GM12878 (cell line): ENCODE data around the gene ZFPM1. TPM values are rescaled to one million over a fixed set of nuclear protein-coding genes. Genes with fewer than 3 reads are reported as not detected.

Experiments used
- ATAC-seq: fragments of 200-7000 bp; cut with Tn5 transposase; 3 replicates; pipeline ENCODE4 v1.9.1; 2020; ENCODE audit warnings: mild to moderate bottlenecking, moderate library complexity
- BruUV-seq: library from RNA; stranded (reverse); fragments of 400-500 nt; replicated peaks from 2 replicates; lab custom pipeline; 2021; lab: Mats Ljungman, UMichigan
- CTCF ChIA-PET: fragments of 300-600 bp; sonication (Branson Sonifier 250); formaldehyde crosslinking; extraction: SDS; loops from one replicate; lab custom pipeline; 2021; ENCODE audit warnings: inconsistent platforms; lab: Yijun Ruan, JAX
- POLR2A ChIA-PET: fragments of 350-600 bp; formaldehyde crosslinking; extraction: SDS; loops from one replicate; lab custom pipeline; 2021; ENCODE audit warnings: inconsistent platforms; lab: Charles Lee
- RAD21 ChIA-PET: fragments of 300-600 bp; sonication (Branson Sonifier 250); formaldehyde crosslinking; loops from one replicate; lab custom pipeline; 2023; ENCODE audit warnings: antibody characterized with exemption; ENCODE audit not compliant: unreplicated experiment; lab: Charles Lee
- SMC1A ChIA-PET: fragments of 300-600 bp; sonication (Branson Sonifier 250); formaldehyde crosslinking; loops from one replicate; lab custom pipeline; 2023; ENCODE audit not compliant: unreplicated experiment, uncharacterized antibody; lab: Charles Lee
- DNase-seq: peaks from one replicate; pipeline ENCODE4 v3.0.0-alpha.2; 2011; ENCODE audit warnings: low read depth, low spot score
- FAIRE-seq: peaks from 3 replicates; lab custom pipeline; 2011; peaks lifted over from hg19 to GRCh38; lab: Jason Lieb, UNC
- H2AFZ ChIP-seq: 2 replicates; pipeline ENCODE4 v1.6.0; 2011; ENCODE audit warnings: low read depth, low read length, control low read depth; ENCODE audit not compliant: control insufficient read depth
- H3K27ac ChIP-seq: 2 replicates; pipeline ENCODE4 v1.5.1; 2011; ENCODE audit warnings: control low read depth; ENCODE audit not compliant: control insufficient read depth, insufficient read depth
- H3K27me3 ChIP-seq, 2 experiments: replicated peaks in 1 of 2; 2 replicates each; pipeline versions ENCODE4 v1.6.0 to v1.6.1; 2011; ENCODE audit warnings: low read length in 1 of 2; ENCODE audit not compliant: control insufficient read depth in 2 of 2, insufficient read depth in 2 of 2
- H3K36me3 ChIP-seq, 2 experiments: 2 replicates each; pipeline ENCODE4 v1.5.1; 2011; ENCODE audit warnings: low read length in 1 of 2; ENCODE audit not compliant: control insufficient read depth in 2 of 2, insufficient read depth in 2 of 2
- H3K4me1 ChIP-seq: 2 replicates; pipeline ENCODE4 v1.6.1; 2011; ENCODE audit warnings: mild to moderate bottlenecking, low read length, moderate library complexity, mixed read lengths; ENCODE audit not compliant: control insufficient read depth, insufficient read depth
- H3K4me2 ChIP-seq: 2 replicates; pipeline ENCODE4 v1.6.0; 2011; ENCODE audit warnings: control low read depth; ENCODE audit not compliant: control insufficient read depth, insufficient read depth
- H3K4me3 ChIP-seq: fragments of 200-600 bp; sonication (generic); 2 replicates; pipeline ENCODE4 v1.5.1; 2016
- H3K79me2 ChIP-seq: 2 replicates; pipeline ENCODE4 v1.6.0; 2011; ENCODE audit warnings: low read length; ENCODE audit not compliant: control insufficient read depth, insufficient read depth
- H3K9ac ChIP-seq: 2 replicates; pipeline ENCODE4 v1.8.0; 2011; ENCODE audit warnings: low read length, control low read depth, mixed read lengths; ENCODE audit not compliant: control insufficient read depth, insufficient read depth
- H3K9me3 ChIP-seq: replicated peaks from 3 replicates; pipeline ENCODE4 v1.5.1; 2011; ENCODE audit warnings: mild to moderate bottlenecking, low read length; ENCODE audit not compliant: control insufficient read depth, insufficient read depth
- H4K20me1 ChIP-seq: 2 replicates; pipeline ENCODE4 v1.6.0; 2011; ENCODE audit not compliant: control insufficient read depth, insufficient read depth
- CHD2 ChIP-seq: IDR thresholded peaks from 2 replicates; pipeline ENCODE4 v1.6.1; 2011; ENCODE audit warnings: low read depth, low read length, improper control_type of control experiment, borderline replicate concordance
- EGR1 ChIP-seq, 2 experiments: IDR thresholded peaks; 1 replicate in 1 of 2; 2 replicates in 1 of 2; pipeline ENCODE4 v1.6.1; 2011 to 2012; ENCODE audit warnings: low read depth in 2 of 2, low read length in 2 of 2, borderline replicate concordance in 1 of 2, mild to moderate bottlenecking in 1 of 2, moderate library complexity in 1 of 2
- FOXM1 ChIP-seq: IDR thresholded peaks from 2 replicates; pipeline ENCODE4 v1.6.1; 2012; ENCODE audit warnings: low read depth, mild to moderate bottlenecking, inconsistent platforms, low read length, moderate library complexity
- HSF1 ChIP-seq: fragments of 150-350 bp; IDR thresholded peaks from 2 replicates; pipeline ENCODE4 v1.6.1; 2014; ENCODE audit warnings: mild to moderate bottlenecking, low read depth, low read length
- NKRF ChIP-seq: fragments of 450-650 bp; conservative IDR thresholded peaks from 2 replicates; pipeline ENCODE4 v1.6.1; 2017; ENCODE audit warnings: mild to moderate bottlenecking, moderate library complexity
- POLR2AphosphoS2 ChIP-seq: IDR thresholded peaks from 2 replicates; pipeline ENCODE4 v1.6.1; 2011; ENCODE audit warnings: low read depth, mild to moderate bottlenecking, low read length, improper control_type of control experiment, moderate library complexity
- USF2 ChIP-seq: IDR thresholded peaks from 2 replicates; pipeline ENCODE4 v1.6.1; 2011; ENCODE audit warnings: low read depth, low read length, improper control_type of control experiment, borderline replicate concordance
- WGBS: methylation state at CpG from one replicate; pipeline ENCODE4 v1.1.6; 2016; ENCODE audit warnings: low lambda C conversion rate; ENCODE audit not compliant: insufficient replicate concordance, insufficient coverage; ENCODE audit errors: missing lambda C conversion rate; 5-methylcytosine and 5-hydroxymethylcytosine counted together
- in situ Hi-C: fragments of 300-500 bp; cut with MboI; formaldehyde crosslinking; loops from 9 replicates; pipeline ENCODE4 v1.14.3; 2018; ENCODE audit warnings: mixed read lengths
- intact Hi-C: fragments of 100-400 bp; cut with micrococcal nuclease; formaldehyde crosslinking; loops from one replicate; pipeline ENCODE4 v1.14.2; 2022; ENCODE audit not compliant: unreplicated experiment
- polyA plus RNA-seq, 11 experiments: library from polyadenylated mRNA; depleted of rRNA in 4 of 11; unstranded in 6 of 11; stranded (reverse) in 5 of 11; fragments of >200 nt; fragmentation: Nextera tagmentation in 4 of 11; fragmentation: Illumina TruSeq in 1 of 11; extraction: Ambion mirVana in 4 of 11; extraction: Trizol in 1 of 11; gene quantifications; 1 replicate in 1 of 11; 2 replicates in 10 of 11; pipeline versions ENCODE4 v1.2.1 to v1.2.3, GENCODE V29; 2011 to 2016; ENCODE audit warnings: inconsistent platforms in 2 of 11, missing spikeins in 2 of 11, low read depth in 1 of 11
- total RNA-seq, 4 experiments: library from RNA; depleted of rRNA in 3 of 4; stranded (reverse); fragments of >200 nt in 3 of 4; fragmentation: Illumina TruSeq in 1 of 4; extraction: Trizol in 1 of 4; gene quantifications; 2 replicates each; pipeline versions ENCODE4 v1.2.1 to v1.2.3, GENCODE V29; 2013 to 2021
- TF ChIP-seq, protein P1 (sequence below): fragments of 450-650 bp; IDR thresholded peaks from 2 replicates; pipeline ENCODE4 v1.6.1; 2014; ENCODE audit warnings: mild to moderate bottlenecking
- TF ChIP-seq, protein P2 (sequence below): IDR thresholded peaks from 2 replicates; pipeline ENCODE4 v1.6.1; 2011; ENCODE audit warnings: low read depth, mild to moderate bottlenecking, low read length, moderate library complexity, borderline replicate concordance; ENCODE audit errors: extremely low read depth

ZFPM1 gene
- total and polyA plus RNA-seq, 10 of the 15 experiments (the other 5 are each of a cell fraction or from before 2014, with no cell fraction given): 0.02 to 5.1 (median 0.30) TPM

GRCh38 chr16:88527937-88528743 lies 75.1 kb downstream of the ZFPM1 start:
- FAIRE-seq: no peak
- TF ChIP-seq HSF1 (no peak), CHD2 (no peak), FOXM1 (no peak), EGR1 (IDR thresholded peaks at IDR 0.05; ENCODE audit: borderline replicate concordance in 1 of 2, low read depth in 2 of 2, low read length in 2 of 2) (no peak), USF2 (no peak), NKRF (no peak), POLR2AphosphoS2 (no peak)
- TF ChIP-seq, protein P1, sequence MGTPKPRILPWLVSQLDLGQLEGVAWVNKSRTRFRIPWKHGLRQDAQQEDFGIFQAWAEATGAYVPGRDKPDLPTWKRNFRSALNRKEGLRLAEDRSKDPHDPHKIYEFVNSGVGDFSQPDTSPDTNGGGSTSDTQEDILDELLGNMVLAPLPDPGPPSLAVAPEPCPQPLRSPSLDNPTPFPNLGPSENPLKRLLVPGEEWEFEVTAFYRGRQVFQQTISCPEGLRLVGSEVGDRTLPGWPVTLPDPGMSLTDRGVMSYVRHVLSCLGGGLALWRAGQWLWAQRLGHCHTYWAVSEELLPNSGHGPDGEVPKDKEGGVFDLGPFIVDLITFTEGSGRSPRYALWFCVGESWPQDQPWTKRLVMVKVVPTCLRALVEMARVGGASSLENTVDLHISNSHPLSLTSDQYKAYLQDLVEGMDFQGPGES: no peak
- TF ChIP-seq, protein P2, sequence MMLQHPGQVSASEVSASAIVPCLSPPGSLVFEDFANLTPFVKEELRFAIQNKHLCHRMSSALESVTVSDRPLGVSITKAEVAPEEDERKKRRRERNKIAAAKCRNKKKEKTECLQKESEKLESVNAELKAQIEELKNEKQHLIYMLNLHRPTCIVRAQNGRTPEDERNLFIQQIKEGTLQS: no peak
- 47% methylated on average over 29 of the region's 30 CpGs for WGBS
- intact Hi-C loops (loop anchor here (1.0 kb wide), 1 partner anchor 85 kb away; no protein-coding TSS in a partner anchor), in situ Hi-C loops (no loop called here)
- Histone ChIP-seq H4K20me1 (no peaks in the 10 kb centered on the region), H3K4me1 (no peaks in the 10 kb centered on the region), H3K27ac (no peak overlapping the region), H3K27me3 (no peaks in the 10 kb centered on the region), H3K4me3 (no peak overlapping the region), H3K4me2 (no peak overlapping the region), H3K9ac (no peak overlapping the region), H3K9me3 (no peaks in the 10 kb centered on the region), H2AFZ (no peak overlapping the region), H3K36me3 (no peaks in the 10 kb centered on the region), H3K79me2 (no peaks in the 10 kb centered on the region)
- ATAC-seq: no peak
- BruUV-seq: no TSS peak
- SMC1A ChIA-PET: interaction anchor here (1.1 kb wide), 1 partner anchor 90 kb away, joined by 3 read pairs; no protein-coding TSS in a partner anchor
- DNase-seq: no peak
- POLR2A ChIA-PET: no interaction called here
- CTCF ChIA-PET: interaction anchor here (1.2 kb wide), 1 partner anchor 79 kb away, joined by 4 read pairs; no protein-coding TSS in a partner anchor
- RAD21 ChIA-PET: no interaction called here
